ENCODE measurements around the gene LLGL2.
A peak's percentile ranks its signal among the peaks of the same experiment; 100 is the strongest.

Gene LLGL2

GRCh38 chr17:75514299-75514918 is 11.1 kb upstream of the LLGL2 start:
- DNase-seq (ENCODE audit: low read depth), result no peak
- TF ChIP-seq CTCF (conservative IDR thresholded peaks at IDR 0.05; ENCODE audit: low read depth, low read length), result no peak

GRCh38 chr17:75514919-75515495 is 10.5 kb upstream of the LLGL2 start:
- DNase-seq (ENCODE audit: low read depth), result no peak
- H3K4me3 ChIP-seq (ENCODE audit: low read depth, low read length), result peak overlapping the region; percentile 81
- TF ChIP-seq CTCF (conservative IDR thresholded peaks at IDR 0.05; ENCODE audit: low read depth, low read length), result no peak

More at GRCh38 chr17:75514299-75514918, 11.1 kb upstream of the LLGL2 start:
- peak overlapping the region; percentile 81 for H3K4me3 ChIP-seq (ENCODE audit: low read depth, low read length)

GRCh38 chr17:75515496-75516254 is 9.8 kb upstream of the LLGL2 start, which contains the start of gene CASKIN2:
TSS of gene CASKIN2 (minus strand) at chr17:75515537. CDS start at chr17:75513804, 1,733 bp downstream.
- DNase-seq (ENCODE audit: low read depth), result peak; percentile 83
- peak within 1 kb of the TSS; percentile 81 for H3K4me3 ChIP-seq (ENCODE audit: low read depth, low read length)
- peak; percentile 74 for TF ChIP-seq CTCF (conservative IDR thresholded peaks at IDR 0.05; ENCODE audit: low read depth, low read length)

- no peak for TF ChIP-seq CTCF (conservative IDR thresholded peaks at IDR 0.05; ENCODE audit: low read depth, low read length)
- DNase-seq (ENCODE audit: low read depth), result peak; percentile 90
- H3K4me3 ChIP-seq (ENCODE audit: low read depth, low read length), result peak within 1 kb of the TSS; percentile 81
Measured at GRCh38 chr17:75516255-75516618, 9.3 kb upstream of the LLGL2 start, which contains the start of gene TSEN54. TSS of gene TSEN54 (plus strand) at chr17:75516528. CDS start at chr17:75516561, 33 bp downstream.

- no peak for DNase-seq (ENCODE audit: low read depth)
- no peak for TF ChIP-seq CTCF (conservative IDR thresholded peaks at IDR 0.05; ENCODE audit: low read depth, low read length)
Measured at GRCh38 chr17:75516619-75517296, 8.7 kb upstream of the LLGL2 start.

GRCh38 chr17:75517297-75517865 is 8.1 kb upstream of the LLGL2 start:
- peak overlapping the region; percentile 81 for H3K4me3 ChIP-seq (ENCODE audit: low read depth, low read length)
- no peak for TF ChIP-seq CTCF (conservative IDR thresholded peaks at IDR 0.05; ENCODE audit: low read depth, low read length)
- DNase-seq (ENCODE audit: low read depth), result no peak

More at GRCh38 chr17:75516619-75517296, 8.7 kb upstream of the LLGL2 start:
- H3K4me3 ChIP-seq (ENCODE audit: low read depth, low read length), result peak overlapping the region; percentile 81
